ENCODE data around the gene SDC4.
"Not testable (repeated sequence)": the region's sequence is repeated elsewhere in the genome, so short reads cannot be mapped to it uniquely, and the experiment has no call there.

The SDC4 gene

DNA sequence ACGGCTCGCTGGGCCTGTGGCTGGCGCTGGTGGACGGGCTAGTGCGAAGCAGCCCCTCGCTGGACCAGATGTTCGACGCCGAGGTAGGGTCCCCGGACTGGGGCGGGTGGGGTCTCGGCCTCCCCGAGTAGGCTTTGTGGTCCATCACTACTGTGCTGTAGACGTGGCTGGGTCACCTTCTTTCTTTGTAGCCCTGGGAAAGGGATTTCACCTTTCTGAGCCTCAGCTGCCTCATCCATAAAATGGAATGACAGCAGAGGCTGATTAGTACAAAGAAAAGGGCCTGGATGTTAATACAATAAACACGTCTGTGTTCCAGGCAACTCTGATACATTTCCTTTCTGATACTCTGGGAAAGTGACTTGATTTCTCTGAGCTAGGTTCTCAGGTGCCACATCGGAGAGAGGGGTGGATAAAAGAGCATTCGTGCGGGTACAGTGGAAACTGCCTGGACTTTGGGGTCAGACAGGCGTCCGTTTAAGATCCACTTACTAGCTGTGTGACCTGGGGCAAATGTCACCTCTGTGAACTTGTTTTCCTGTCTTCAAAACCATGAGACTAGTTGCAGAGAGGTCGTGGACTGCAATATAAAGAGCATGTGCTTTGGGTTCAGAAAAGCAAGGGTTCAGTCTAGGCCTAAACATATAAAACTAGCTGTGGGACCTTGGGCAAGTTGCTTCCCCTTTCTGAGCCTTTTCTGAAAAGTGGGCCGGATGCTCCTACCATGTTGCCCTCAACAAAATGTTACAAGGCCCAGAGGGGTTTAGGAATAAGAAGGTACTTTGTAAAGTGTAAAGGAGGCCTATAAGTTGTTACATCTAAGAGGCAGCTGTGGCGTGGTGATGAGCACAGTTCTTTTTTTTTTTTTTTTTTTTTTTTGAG, 15.6 kb upstream of the SDC4 start:
- DNase-seq = no peak

DNA sequence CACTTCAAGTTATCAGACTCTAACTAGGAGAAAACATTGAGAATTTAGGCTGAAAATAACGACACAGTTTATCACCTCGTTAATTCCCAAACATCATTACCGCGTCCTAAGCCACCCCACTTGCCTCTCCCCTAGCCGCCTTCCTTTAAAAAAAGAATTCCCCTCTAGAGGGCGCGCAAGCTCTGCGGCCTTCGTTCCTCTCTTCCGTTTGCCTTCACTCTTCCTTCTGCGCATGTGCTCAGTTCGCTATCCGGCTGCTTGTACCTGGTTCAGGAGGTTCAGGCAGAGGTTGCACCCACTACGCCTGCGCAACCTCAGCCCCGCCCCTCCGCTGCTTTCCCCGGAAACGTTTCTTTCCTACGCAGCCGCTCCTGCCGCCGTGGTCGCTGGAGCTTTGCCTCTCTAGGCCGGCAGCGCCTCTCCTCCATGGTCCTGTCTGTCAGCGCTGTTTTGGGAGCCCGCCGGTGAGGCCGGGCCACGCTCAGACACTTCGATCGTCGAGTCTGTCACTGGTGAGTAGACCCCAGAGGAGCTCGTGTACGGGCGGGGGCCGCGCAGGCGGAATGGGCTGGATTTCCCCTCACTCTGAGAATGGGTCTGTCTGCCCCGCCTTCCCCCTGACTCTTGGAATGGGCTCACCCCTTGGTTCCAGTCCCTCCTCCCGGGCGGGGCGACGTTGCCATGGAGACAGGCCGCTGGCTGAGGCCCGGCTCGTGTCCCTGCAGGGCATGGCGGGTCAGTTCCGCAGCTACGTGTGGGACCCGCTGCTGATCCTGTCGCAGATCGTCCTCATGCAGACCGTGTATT, 14.8 kb upstream of the SDC4 start, which contains the start of gene SYS1:
Gene SYS1 (plus strand): TSS at position 353 of the 807 bp plus-strand sequence. CDS start 376 bp downstream, at position 729.
- peak; percentile 94 to 97 (median 96) for DNase-seq

DNA sequence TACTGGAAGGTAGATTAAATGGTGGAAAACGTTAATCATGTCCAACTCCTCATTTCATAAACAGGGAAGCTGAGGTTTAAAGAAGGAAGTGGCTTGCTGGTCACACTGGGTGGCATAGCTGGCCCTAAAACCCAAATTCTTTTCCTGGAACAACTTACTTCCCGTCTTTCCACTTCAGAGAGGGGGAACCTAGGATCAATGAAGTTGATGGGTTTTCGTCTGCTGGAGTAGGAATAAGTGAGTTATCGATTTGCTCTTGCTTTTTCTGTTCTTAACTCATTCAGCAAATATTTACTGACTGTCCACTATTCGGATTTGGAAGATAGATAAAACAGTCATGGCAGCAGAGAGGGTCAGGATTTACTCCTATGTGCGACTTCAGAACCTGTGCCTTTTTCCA, 13.6 kb upstream of the SDC4 start:
- no peak for DNase-seq

- no peak for DNase-seq
Measured at GRCh38 chr20:45359406-45360148, 11.4 kb upstream of the SDC4 start.

- no peak for DNase-seq
Measured at GRCh38 chr20:45359069-45359405, 10.8 kb upstream of the SDC4 start.

GRCh38 chr20:45358282-45359068, 10.3 kb upstream of the SDC4 start:
- no peak for DNase-seq

DNA sequence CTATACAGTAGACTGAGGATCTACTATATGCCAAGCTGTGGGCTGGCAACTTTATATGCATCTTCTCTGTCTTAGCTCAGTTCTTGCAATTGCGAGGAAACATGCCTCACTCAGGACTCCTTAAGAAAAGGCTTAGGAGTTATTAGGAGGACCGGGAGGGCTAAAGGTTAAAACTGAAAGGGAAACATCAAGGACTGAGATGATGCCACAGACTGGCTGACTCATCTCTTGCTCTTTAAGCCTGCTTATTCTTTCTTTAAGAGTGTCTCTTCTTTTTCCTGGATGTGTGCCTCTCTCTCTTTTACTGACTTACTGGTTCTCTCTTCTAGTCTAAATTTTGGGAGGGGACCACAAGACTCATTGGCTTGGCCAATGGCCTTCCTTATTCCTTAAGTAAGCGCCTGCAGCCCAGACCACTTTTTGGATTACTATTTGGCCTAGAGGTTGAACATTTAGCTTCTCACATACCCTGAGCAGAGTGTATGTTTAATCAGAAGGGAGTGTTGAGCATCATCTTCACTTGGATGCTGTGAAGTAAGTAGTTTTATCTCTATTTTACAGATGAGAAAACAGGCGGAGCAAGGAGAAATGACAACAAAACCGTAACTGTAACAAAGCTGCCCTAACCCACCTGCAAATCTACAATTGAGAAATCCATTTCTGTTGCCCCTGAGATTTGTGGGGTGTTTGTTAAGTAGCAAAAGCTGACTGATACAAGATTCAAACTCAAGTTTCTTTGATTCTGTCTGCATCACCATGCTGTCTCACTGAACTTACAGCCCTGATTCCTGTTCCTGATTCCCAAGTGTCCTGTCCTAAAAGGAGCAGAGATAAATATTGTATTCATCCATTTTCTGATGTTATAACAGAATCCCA, 7.2 kb upstream of the SDC4 start:
- DNase-seq = no peak

GRCh38 chr20:45354423-45355208, 6.4 kb upstream of the SDC4 start:
- DNase-seq = no peak

- DNase-seq = no peak
Measured at GRCh38 chr20:45353746-45354145, 5.5 kb upstream of the SDC4 start.

DNA sequence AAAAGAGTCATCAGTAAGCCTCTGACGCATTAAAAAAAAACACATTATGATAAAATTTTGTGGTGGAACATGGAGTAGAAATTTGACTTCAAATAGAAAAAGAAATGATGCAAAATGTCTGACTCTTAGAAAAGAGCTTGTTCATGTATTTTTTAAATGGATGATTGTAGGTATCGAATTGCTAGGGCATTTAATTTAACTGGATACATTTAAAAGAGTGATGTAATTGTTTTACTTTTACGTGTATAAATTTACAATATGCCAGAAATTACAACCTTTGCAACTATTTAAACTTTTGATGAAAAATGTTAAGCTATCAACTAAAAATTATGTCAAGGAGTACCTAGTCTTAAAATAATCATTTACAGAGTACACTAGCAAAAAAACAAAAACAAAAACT, 4.5 kb upstream of the SDC4 start:
- no peak for DNase-seq

GRCh38 chr20:45350795-45351194, 2.6 kb upstream of the SDC4 start:
- not testable (repeated sequence) for DNase-seq

- no peak for DNase-seq
Measured at GRCh38 chr20:45350217-45350616, 2.0 kb upstream of the SDC4 start.

GRCh38 chr20:45347297-45347935, 808 bp downstream of the SDC4 start:
- no peak for DNase-seq

DNA sequence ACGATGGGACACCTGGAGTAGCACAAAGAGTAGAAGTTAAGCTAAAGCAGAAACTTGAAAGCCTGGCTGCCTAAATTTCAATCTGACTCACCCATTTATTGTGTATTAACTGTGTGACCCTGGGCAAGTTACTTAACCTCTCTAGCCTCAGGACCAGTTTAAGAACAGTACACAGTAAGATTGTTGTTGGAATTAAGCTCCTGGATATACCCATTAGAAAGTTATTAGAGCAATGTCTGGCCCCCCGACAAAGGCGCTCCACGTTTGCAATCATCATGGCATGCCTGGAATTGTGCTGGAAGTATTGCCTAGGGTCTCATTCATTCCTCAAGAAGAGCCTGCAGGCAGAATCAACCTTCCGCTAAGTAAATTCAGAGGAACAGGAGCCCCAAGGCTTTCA, 1.4 kb downstream of the SDC4 start:
- DNase-seq = no peak

DNA sequence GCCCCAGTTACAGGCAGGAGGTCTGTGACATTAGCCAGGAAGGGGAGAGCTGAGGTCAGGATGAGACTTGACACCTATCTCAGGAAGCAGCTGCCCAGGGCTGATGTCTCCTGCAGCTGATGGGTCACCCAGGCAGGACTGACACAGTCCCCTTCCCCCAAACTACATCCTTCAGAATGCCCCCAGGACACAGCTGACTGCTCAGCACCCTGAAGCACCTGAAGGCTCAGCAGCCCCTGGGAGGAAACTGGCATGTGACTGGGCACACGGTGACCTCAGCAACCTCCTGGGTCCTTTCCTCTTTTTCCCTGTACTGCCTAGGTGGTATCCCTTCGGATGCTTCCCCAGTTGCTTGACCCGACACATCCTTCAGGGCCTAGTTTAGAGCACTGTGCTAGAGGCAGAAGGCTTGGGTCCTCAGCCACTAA, 1.9 kb downstream of the SDC4 start:
- no peak for DNase-seq

DNA sequence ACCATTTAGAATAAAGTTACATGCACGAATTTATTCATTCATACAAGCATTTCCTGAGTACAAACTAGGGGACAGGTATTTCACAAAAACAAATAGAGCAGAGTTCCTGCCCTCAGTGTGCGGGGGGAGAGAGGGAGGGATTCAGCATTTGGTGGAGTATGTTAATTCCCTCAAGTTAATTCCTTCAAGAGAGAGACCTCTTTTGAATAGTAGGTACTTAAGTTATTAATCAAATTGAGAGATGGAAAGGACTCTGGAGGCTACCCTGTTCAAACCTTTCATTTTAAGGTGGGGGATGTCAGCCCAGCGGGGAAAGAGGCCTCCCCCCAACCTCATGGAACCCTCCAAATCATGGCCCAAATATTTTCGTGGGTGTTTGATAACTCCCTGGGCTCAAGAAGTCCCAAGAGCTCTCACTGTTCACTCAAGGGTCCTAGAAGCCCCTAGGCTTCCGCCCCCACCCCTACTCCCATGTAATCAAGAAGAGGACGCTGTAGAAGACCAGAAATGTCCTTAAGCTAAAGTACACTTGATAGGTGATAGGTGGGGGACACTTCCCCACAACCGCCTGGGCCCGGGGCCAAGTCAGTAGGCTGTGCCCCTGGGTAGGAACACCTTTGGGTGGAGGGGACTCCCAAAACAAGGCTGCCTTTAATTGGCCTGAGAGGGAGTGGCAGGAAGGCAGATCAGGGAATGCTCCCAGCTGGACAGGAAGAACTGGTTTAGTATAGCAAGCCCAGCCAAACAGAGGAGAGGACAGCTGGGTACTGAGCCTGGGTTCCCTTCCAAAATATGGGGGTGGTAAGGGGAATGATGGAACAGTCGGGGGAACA, 2.9 kb downstream of the SDC4 start:
- no peak for DNase-seq

GRCh38 chr20:45344168-45344860, 3.9 kb downstream of the SDC4 start:
- no peak for DNase-seq

DNA sequence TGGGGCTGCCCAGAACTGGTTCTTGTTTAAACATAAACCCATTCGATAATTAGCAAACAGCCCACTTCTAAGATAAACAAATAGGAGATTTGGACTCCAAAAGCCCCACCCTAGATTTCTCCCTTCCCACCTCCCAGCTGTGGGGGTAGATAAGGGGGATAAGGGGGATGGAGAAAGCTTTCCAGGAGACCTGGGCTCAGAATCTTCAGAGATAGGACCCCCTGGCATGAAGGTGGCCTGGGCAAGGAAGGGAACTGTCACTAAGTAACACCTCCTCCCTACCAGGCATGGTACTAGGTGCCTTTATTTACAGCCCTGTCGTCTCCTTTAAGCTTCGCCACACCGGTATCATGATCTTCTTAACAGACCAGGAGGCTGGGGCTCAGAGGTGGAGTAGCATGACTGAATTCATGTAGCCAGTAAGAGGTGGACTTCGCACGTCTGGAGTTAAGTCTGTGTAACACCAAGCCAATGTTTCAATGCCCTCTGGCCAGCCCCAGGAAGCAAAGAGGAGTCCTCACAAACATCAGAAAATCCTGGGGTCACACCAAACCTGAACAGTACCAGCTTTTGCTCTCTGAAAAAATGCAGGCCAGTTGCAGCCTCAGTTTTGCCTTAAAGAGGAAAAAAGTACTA, 4.6 kb downstream of the SDC4 start:
- no peak for DNase-seq

All from activated CD4-positive, CD25-positive, alpha-beta regulatory T cell (primary cell).